ENCODE data around the gene USP47. TPM values are rescaled to one million over a fixed set of nuclear protein-coding genes. Genes with fewer than 3 reads are reported as not detected.

The USP47 gene
- total and polyA plus RNA-seq, 2 experiments from 2014 or later, result 16.3 to 36.7 TPM

DNA sequence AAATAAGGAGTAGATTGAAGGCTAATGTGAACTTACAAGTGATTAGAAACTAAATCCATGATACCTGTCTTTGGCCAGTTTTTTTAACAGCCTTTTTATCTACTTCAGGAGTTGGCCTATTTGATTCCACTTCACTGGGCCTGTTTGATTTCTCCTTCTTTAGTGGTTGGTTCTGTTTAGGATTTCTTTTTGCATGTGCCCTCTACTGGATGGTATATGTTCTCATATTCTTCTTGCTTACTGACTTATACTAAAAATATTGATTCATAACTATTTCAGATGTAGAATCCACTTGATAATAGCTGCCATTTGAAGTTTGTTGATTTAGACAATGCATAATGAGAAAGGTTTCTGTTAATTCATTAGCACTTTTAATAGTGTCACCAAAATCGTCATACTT is 53.9 kb downstream of the USP47 start:
- TF ChIP-seq ZNF114 (CRISPR knock-in tag; IDR thresholded peaks at IDR 0.05) (no peak), CREB1 (CRISPR knock-in tag; IDR thresholded peaks at IDR 0.05; ENCODE audit: low read depth) (no peak)
- no peak for ATAC-seq

DNA sequence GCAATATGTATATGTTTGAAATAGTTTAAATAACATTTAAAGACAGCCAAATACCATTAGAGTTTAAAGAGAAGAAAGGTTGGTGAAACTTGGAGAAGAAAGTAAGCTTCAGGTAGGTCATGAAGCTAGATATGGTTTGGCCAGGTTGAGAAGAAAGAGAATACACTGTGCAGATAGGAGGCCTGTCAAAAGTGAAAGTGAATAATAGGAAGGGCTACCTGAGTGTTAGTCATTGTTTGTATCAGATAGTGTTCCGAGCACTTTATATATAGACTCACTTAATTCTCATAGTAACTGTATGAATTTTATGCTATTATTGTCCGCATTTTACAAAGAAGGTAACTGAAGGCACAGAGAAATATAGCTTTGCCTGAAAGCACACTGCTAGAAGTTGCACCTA is 56.9 kb downstream of the USP47 start:
- peaks cover 9% of the 10 kb centered on the region; the same call in 1 of the 2 replicates for H3K4me1 ChIP-seq (ENCODE audit: insufficient read depth)
- ATAC-seq (no peak), DNase-seq (ENCODE audit: low spot score) (no peak)
- no peak overlapping the region for H3K4me3 Mint-ChIP-seq
- H4K20me1 ChIP-seq (replicated peaks; ENCODE audit: insufficient read depth), result no peaks in the 10 kb centered on the region
- no peak overlapping the region for H3K27ac Mint-ChIP-seq
- no peaks in the 10 kb centered on the region for H3F3A ChIP-seq (replicated peaks; ENCODE audit: low read depth)
- H3K36me3 ChIP-seq (ENCODE audit: insufficient read depth), result no peaks in the 10 kb centered on the region; the same call in 1 of the 2 replicates
- H3K4me2 ChIP-seq, result no peak overlapping the region
- peaks cover 8% of the 10 kb centered on the region; the same call in 1 of the 3 replicates for H3K4me1 Mint-ChIP-seq
- no peak overlapping the region for H3K4me3 ChIP-seq
- H3K27me3 ChIP-seq (ENCODE audit: insufficient read depth), result no peaks in the 10 kb centered on the region
- H3K27ac ChIP-seq (ENCODE audit: low read depth), result no peak overlapping the region
- no peaks in the 10 kb centered on the region for H3K27me3 Mint-ChIP-seq (ENCODE audit: insufficient read depth, low read depth, poor library complexity)
- H3K36me3 Mint-ChIP-seq (ENCODE audit: low read depth), result no peaks in the 10 kb centered on the region
- no peaks in the 10 kb centered on the region for H3K79me2 ChIP-seq (replicated peaks; ENCODE audit: insufficient read depth)
- H3K9me3 Mint-ChIP-seq, result no peaks in the 10 kb centered on the region
- no peak overlapping the region for H2AFZ ChIP-seq
- H3K9me2 ChIP-seq (ENCODE audit: insufficient read depth), result no peaks in the 10 kb centered on the region
- no peak for TF ChIP-seq CREB1 (CRISPR knock-in tag; IDR thresholded peaks at IDR 0.05; ENCODE audit: low read depth)
- TF ChIP-seq EZH2phosphoT487 (IDR thresholded peaks at IDR 0.05; ENCODE audit: unreplicated experiment), result no peak
- TF ChIP-seq ZNF331 (CRISPR knock-in tag; IDR thresholded peaks at IDR 0.05; ENCODE audit: low read depth), result no peak
- TF ChIP-seq, protein P1, sequence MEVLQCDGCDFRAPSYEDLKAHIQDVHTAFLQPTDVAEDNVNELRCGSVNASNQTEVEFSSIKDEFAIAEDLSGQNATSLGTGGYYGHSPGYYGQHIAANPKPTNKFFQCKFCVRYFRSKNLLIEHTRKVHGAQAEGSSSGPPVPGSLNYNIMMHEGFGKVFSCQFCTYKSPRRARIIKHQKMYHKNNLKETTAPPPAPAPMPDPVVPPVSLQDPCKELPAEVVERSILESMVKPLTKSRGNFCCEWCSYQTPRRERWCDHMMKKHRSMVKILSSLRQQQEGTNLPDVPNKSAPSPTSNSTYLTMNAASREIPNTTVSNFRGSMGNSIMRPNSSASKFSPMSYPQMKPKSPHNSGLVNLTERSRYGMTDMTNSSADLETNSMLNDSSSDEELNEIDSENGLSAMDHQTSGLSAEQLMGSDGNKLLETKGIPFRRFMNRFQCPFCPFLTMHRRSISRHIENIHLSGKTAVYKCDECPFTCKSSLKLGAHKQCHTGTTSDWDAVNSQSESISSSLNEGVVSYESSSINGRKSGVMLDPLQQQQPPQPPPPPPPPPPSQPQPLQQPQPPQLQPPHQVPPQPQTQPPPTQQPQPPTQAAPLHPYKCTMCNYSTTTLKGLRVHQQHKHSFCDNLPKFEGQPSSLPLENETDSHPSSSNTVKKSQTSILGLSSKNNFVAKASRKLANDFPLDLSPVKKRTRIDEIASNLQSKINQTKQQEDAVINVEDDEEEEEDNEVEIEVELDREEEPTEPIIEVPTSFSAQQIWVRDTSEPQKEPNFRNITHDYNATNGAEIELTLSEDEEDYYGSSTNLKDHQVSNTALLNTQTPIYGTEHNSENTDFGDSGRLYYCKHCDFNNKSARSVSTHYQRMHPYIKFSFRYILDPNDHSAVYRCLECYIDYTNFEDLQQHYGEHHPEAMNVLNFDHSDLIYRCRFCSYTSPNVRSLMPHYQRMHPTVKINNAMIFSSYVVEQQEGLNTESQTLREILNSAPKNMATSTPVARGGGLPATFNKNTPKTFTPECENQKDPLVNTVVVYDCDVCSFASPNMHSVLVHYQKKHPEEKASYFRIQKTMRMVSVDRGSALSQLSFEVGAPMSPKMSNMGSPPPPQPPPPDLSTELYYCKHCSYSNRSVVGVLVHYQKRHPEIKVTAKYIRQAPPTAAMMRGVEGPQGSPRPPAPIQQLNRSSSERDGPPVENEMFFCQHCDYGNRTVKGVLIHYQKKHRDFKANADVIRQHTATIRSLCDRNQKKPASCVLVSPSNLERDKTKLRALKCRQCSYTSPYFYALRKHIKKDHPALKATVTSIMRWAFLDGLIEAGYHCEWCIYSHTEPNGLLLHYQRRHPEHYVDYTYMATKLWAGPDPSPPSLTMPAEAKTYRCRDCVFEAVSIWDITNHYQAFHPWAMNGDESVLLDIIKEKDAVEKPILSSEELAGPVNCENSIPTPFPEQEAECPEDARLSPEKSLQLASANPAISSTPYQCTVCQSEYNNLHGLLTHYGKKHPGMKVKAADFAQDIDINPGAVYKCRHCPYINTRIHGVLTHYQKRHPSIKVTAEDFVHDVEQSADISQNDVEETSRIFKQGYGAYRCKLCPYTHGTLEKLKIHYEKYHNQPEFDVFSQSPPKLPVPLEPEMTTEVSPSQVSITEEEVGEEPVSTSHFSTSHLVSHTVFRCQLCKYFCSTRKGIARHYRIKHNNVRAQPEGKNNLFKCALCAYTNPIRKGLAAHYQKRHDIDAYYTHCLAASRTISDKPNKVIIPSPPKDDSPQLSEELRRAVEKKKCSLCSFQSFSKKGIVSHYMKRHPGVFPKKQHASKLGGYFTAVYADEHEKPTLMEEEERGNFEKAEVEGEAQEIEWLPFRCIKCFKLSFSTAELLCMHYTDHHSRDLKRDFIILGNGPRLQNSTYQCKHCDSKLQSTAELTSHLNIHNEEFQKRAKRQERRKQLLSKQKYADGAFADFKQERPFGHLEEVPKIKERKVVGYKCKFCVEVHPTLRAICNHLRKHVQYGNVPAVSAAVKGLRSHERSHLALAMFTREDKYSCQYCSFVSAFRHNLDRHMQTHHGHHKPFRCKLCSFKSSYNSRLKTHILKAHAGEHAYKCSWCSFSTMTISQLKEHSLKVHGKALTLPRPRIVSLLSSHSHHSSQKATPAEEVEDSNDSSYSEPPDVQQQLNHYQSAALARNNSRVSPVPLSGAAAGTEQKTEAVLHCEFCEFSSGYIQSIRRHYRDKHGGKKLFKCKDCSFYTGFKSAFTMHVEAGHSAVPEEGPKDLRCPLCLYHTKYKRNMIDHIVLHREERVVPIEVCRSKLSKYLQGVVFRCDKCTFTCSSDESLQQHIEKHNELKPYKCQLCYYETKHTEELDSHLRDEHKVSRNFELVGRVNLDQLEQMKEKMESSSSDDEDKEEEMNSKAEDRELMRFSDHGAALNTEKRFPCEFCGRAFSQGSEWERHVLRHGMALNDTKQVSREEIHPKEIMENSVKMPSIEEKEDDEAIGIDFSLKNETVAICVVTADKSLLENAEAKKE (CRISPR knock-in tag; IDR thresholded peaks at IDR 0.05), result no peak
- no peak for TF ChIP-seq JUNB (IDR thresholded peaks at IDR 0.05; ENCODE audit: unreplicated experiment)
- TF ChIP-seq, protein P2, sequence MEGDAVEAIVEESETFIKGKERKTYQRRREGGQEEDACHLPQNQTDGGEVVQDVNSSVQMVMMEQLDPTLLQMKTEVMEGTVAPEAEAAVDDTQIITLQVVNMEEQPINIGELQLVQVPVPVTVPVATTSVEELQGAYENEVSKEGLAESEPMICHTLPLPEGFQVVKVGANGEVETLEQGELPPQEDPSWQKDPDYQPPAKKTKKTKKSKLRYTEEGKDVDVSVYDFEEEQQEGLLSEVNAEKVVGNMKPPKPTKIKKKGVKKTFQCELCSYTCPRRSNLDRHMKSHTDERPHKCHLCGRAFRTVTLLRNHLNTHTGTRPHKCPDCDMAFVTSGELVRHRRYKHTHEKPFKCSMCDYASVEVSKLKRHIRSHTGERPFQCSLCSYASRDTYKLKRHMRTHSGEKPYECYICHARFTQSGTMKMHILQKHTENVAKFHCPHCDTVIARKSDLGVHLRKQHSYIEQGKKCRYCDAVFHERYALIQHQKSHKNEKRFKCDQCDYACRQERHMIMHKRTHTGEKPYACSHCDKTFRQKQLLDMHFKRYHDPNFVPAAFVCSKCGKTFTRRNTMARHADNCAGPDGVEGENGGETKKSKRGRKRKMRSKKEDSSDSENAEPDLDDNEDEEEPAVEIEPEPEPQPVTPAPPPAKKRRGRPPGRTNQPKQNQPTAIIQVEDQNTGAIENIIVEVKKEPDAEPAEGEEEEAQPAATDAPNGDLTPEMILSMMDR (conservative IDR thresholded peaks at IDR 0.05; ENCODE audit: low read depth in 2 of 2), result no peak

More for the DNA sequence above, 53.9 kb downstream of the USP47 start:
- Mint-ChIP-seq H3K27ac (no peak overlapping the region), H3K9me3 (no peaks in the 10 kb centered on the region), H3K4me3 (no peak overlapping the region), H3K4me1 (peaks cover 8% of the 10 kb centered on the region; the same call in 1 of the 3 replicates), H3K36me3 (ENCODE audit: low read depth) (no peaks in the 10 kb centered on the region), H3K27me3 (ENCODE audit: insufficient read depth, low read depth, poor library complexity) (no peaks in the 10 kb centered on the region)
- Histone ChIP-seq H3K79me2 (replicated peaks; ENCODE audit: insufficient read depth) (no peaks in the 10 kb centered on the region), H3F3A (replicated peaks; ENCODE audit: low read depth) (no peaks in the 10 kb centered on the region), H3K9me2 (ENCODE audit: insufficient read depth) (no peaks in the 10 kb centered on the region), H4K20me1 (replicated peaks; ENCODE audit: insufficient read depth) (0 out of 2 replicates have a peak, but pooled peaks cover 2% of the 10 kb centered on the region), H3K4me3 (no peak overlapping the region), H2AFZ (no peak overlapping the region), H3K36me3 (ENCODE audit: insufficient read depth) (0 out of 2 replicates have a peak, but pooled peaks cover 4% of the 10 kb centered on the region), H3K27ac (ENCODE audit: low read depth) (no peak overlapping the region), H3K4me2 (no peak overlapping the region), H3K27me3 (ENCODE audit: insufficient read depth) (no peaks in the 10 kb centered on the region), H3K4me1 (ENCODE audit: insufficient read depth) (peaks cover 9% of the 10 kb centered on the region; the same call in 1 of the 2 replicates)
- DNase-seq (ENCODE audit: low spot score), result no peak
